Measurements from ENCODE around the gene BIRC7.

The BIRC7 gene

DNA sequence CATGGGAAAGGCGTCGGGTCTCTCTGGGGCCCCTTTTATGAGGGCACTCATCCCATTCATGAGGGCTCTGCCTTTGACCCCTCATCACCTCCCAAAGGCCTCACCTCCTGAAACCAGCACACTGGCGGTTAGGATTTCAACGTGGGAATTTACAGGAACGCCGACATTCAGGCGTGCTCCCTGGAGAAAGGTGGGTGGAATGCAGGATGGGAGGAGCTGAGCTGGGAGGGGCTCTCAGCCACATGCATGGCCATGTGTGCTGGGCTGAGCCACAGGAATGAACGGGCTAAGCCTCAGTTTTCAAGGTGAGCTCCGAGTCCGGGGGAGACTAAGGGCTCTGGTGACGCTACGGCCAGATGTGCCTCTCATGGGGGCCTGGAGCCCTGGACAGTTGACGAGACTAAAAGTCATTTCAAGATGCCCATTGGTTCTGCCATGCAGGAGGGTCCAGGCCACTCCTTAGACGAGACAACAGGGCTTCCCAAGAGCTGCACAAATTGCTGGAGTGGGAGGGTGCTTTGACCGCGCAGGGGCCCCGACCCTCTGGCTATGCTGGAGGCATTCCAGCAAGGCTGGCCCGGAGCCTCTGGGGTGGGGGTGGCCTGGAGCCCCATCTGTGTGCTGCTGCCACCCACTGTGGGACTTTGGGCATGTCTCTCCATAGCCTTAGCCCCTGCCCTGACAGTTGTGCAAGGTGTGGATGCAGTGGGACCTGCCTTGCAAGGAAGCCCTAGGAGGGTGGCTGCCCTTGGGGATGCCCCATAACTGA lies 33.1 kb downstream of the BIRC7 start:
- H3K4me3 ChIP-seq (replicated peaks; ENCODE audit: low read depth, low read length) = no peak overlapping the region
- no peak for DNase-seq (ENCODE audit: low read depth)
- TF ChIP-seq, protein P1, sequence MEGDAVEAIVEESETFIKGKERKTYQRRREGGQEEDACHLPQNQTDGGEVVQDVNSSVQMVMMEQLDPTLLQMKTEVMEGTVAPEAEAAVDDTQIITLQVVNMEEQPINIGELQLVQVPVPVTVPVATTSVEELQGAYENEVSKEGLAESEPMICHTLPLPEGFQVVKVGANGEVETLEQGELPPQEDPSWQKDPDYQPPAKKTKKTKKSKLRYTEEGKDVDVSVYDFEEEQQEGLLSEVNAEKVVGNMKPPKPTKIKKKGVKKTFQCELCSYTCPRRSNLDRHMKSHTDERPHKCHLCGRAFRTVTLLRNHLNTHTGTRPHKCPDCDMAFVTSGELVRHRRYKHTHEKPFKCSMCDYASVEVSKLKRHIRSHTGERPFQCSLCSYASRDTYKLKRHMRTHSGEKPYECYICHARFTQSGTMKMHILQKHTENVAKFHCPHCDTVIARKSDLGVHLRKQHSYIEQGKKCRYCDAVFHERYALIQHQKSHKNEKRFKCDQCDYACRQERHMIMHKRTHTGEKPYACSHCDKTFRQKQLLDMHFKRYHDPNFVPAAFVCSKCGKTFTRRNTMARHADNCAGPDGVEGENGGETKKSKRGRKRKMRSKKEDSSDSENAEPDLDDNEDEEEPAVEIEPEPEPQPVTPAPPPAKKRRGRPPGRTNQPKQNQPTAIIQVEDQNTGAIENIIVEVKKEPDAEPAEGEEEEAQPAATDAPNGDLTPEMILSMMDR (IDR thresholded peaks at IDR 0.05; ENCODE audit: low read length, missing control alignments) = no peak

DNA sequence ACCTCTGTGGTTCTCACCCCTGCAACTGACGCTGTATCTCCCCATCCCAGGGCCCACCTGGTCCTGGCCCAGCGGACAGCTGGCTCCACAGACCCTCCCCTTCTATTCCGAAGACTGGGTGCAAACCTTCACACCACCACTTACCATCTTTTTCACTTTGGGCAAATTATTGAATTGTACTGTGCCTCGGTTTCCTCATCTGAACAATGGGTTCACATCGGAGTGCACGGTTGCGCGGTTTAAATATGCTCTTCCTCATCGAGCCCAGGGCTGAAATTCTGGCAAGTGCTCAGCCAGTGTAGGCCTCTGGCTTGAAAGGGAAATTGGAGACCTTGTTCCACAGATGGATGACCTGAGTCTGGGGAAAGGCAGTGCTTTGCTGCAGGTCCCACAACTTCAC lies 34.0 kb downstream of the BIRC7 start:
- H3K4me3 ChIP-seq (replicated peaks; ENCODE audit: low read depth, low read length) = no peak overlapping the region
- DNase-seq (ENCODE audit: low read depth) = no peak
- TF ChIP-seq, protein P1 (IDR thresholded peaks at IDR 0.05; ENCODE audit: low read length, missing control alignments) = no peak

DNA sequence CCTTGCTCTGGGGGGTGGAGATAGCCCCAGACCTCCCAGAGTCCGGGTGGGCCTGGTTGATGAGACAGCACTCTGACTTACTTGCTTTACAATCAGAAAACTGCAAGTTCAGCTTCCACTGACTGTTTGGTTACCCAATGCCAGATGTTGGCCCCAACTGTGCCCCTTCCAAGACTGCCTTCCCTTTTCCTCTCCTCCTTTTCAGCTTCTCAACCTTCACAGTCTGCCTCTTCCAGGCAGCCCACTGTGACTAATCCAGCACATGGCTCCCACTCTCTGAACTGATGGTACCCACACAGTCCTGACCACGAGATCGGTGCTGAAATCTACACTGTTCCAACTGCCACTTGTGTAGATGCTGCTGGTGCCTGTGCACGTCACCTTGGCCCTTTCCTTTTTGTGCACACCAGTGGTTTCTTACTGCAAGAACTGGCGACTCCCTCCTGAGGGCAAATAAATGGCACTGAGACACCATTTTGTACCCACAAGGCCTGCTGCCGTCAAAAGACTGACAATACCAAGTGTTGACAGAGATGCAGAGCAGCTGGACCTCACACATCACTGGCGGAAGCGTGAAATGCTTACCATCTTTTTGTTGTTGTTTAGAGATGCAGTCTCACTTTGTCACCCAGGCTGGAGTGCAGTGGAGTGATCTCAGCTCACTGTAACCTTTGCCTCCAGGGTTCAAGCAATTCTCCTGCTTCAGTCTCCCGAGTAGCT lies 35.1 kb downstream of the BIRC7 start:
- no peak overlapping the region for H3K4me3 ChIP-seq (replicated peaks; ENCODE audit: low read depth, low read length)
- TF ChIP-seq, protein P1 (IDR thresholded peaks at IDR 0.05; ENCODE audit: low read length, missing control alignments) = no peak
- no peak for DNase-seq (ENCODE audit: low read depth)

DNA sequence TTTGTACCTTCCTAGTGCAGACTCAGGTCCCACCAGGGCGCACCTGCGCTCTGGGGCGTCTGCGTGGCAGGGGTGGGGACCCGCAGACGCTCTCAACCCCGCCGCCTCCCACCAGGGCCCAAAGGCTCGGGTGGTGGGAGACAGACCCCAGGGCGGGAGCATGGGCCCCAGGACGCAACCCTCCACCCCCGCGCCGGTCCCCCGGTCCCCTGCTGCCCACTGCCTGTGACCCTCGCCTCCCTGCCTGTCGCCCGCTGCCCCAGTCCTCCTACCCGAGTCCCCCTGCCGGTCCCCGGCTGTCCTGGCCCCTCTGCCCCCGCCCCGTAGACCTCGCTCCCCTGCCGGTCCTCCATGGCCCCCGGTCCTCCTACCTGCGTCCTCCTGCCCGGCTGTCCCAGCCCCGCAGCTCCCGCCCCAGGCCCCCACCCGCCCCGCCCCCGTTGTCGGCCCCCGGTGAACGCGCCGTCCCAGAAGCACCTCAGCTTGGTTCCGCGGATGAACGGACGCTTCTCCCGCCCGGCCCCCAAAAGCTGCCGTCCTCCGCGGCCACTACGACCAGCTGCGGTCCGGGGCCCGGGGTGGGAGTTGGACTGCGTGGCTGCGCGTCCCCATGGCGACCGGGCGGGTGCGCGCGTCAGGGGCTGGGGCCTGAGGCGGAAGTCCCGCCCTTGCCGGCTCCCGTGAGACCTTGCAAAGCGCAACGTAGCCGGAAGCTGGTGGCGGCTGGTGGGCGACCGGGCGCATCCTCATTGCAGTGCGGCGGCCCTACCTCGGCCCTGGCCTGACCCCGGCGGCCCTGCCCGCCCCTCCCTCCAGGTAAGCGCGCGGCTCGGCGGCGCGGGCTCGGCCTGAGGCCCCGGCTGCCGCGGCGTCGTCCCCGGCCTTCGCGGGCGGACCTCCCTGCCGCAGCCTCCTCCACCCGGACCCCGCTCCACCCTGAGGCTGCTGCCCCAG lies 36.7 kb downstream of the BIRC7 start, which contains the start of gene ARFGAP1:
ARFGAP1 (plus strand) TSS at position 709 of the 954 bp plus-strand sequence. CDS start 2,768 bp downstream, outside the sequence.
- peak; percentile 89 for DNase-seq (ENCODE audit: low read depth)
- peak within 1 kb of the TSS; percentile 91 for H3K4me3 ChIP-seq (replicated peaks; ENCODE audit: low read depth, low read length)
- TF ChIP-seq, protein P1 (IDR thresholded peaks at IDR 0.05; ENCODE audit: low read length, missing control alignments) = no peak

DNA sequence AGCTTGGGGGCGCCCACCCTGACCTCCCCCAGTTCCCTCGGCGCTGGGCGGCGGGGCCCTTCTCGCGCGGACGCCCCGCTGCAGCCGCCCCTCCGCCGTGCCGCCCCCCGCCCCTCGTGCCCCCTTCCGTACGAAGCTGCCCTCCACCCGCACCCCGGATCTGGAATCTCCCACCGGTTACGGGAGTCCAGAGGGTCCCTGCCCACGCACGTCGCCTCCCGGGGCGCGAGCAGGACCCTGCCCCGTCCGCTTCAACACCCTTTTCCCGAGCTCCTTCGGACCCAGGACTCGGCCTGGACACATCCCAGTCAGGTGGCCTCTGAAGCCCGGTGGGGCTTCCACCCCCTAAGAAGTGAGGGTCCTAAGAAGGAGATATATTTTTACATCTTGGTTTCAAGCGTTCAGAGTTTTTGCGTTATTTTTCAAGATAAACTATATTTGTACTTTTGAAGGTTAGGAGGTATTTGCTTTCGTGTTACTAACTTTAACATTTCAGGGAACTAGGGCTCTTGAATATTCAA lies 37.4 kb downstream of the BIRC7 start:
- DNase-seq (ENCODE audit: low read depth) = no peak
- TF ChIP-seq, protein P1 (IDR thresholded peaks at IDR 0.05; ENCODE audit: low read length, missing control alignments) = no peak

DNA sequence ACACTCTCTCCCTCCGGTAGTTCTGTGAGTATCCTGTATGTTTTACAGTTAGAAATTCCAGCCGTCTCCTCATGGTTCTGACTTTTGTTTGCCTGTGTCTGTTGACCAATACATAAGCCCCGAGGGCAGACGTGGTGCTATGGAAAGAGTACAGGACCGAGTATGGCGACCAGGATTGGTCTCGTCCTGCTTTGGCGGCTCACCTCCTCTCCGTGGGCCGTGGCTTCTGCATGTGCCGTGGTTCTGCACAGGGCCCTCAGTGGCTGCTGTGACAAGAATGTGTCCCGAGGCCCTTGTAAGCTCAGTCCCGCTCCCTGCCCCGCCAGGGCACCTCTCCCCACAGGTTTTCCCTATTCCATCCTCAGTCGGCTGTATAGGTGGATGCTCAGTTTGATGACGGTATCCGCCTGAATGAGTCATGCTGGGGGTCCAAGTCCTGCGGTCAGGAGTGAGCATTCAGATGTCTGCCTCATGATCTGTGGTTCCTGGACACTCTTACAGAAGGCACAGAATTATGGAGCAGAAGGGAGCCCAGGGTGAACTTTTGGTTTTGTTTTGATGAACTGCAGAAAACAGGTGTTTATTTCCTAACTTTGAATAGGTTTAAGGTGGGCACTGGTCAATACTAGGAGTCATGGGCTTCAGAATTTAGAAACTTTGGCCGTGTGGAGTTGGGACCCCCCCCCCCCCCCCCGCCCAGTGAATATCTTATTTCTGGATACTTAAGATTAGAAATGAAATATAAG lies 38.1 kb downstream of the BIRC7 start:
- TF ChIP-seq, protein P1 (IDR thresholded peaks at IDR 0.05; ENCODE audit: low read length, missing control alignments) = no peak
- DNase-seq (ENCODE audit: low read depth) = peak; percentile 53

More for the DNA sequence above, 37.4 kb downstream of the BIRC7 start:
- H3K4me3 ChIP-seq (replicated peaks; ENCODE audit: low read depth, low read length) = peak overlapping the region; percentile 91

More for the DNA sequence above, 38.1 kb downstream of the BIRC7 start:
- H3K4me3 ChIP-seq (replicated peaks; ENCODE audit: low read depth, low read length) = peak overlapping the region; percentile 91
